Glomerular visceral epithelial cell (primary cell): ENCODE measurements around the gene NDUFS6.
A peak's percentile ranks its signal among the peaks of the same experiment; 100 is the strongest.

Source experiments
- DNase-seq: peaks from one replicate; pipeline ENCODE4 v3.0.0-alpha.2; 2016; ENCODE audit errors: extremely low spot score

NDUFS6 gene

GRCh38 chr5:1765880-1766235, 35.3 kb upstream of the NDUFS6 start:
- no peak for DNase-seq

- no peak for DNase-seq
Measured at GRCh38 chr5:1767524-1768282, 33.5 kb upstream of the NDUFS6 start.

DNA sequence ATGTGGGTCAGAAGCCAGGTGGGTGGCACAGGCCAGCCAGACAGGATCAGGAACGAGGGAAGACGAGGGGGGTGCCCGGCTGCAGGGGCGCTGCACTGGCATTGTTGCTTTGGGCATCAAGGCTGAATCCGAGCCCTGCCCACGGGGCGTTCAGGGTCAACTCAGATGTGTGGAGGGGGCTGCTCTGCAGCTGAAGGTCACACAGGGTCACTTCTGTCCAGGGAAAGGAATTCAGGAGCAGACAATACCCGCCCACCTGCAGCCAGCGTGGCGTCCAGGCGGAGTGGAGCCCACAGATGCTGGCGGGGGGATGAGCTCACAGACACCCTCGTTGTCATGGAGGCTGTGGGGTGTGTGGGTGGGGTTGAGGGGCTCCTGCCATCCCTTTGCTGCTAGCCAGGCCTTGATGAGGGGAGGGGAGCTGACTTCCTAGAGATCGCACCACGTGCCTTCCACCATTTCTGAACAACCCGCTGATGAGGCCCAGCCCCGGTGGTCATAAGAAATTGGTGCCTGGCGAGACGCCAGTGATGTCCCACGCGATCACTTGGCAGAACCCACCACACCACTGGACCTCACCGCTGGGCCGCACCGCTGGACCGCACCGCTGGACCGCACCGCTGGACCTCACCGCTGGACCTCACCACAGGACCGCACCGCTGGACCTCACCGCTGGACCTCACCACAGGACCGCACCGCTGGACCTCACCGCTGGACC, 32.8 kb upstream of the NDUFS6 start:
- no peak for DNase-seq

DNA sequence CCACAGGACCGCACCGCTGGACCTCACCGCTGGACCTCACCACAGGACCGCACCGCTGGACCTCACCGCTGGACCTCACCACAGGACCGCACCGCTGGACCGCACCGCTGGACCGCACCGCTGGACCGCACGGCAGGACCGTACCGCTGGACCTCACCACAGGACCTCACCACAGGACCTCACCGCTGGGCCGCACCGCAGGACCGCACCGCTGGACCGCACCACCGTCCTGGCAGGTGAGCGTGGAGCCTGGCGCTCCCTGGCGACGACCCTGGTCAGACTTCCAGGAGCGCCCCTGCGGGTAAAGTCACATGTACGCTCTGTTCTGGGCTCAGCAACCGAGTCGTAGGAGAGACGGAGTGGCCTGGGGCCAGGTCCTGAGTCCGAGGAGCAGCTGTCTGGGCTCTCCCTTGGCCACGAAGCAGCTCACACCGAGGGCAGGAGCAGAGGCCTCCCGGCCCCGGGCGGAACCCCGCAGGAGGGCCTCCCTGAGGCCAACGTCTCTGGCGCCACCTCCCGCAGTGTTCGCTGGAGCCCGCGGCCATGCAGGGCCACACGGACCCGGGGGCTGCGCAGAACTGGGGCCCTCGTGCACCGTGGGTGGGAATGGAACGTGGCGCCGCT, 32.1 kb upstream of the NDUFS6 start:
- no peak for DNase-seq

DNA sequence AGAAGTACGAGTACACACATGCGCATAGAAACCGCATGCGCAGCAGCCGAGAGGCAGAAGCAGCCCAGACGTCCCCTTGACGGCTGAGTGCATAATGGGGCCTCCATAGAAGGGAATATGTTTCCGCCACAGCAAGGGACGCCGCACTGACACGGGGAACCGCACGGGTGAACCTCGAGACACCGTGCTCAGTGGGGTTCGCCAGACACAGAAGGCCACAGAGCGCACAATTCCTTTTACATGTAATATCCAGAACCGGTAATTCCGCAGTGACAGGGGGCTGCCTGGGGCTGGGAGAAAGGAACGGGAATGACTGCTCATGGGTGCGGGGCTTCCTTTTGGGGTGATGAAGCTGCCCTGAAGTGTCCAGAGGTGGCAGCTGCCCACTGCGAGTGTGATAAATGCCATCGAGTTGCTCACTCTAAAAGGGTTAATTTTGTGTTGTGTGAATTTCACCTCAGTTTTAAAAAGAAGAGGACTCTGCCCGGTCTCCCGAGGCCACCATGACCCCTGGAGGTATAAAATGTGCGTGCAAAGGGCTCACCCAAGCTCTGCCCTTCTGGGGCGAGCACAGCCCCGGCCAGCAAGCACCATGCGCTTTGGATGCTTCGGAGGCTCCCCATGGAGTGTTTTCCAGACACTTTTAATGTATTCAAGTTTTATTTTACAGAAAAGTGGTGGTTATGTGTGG, 31.3 kb upstream of the NDUFS6 start:
- no peak for DNase-seq

DNA sequence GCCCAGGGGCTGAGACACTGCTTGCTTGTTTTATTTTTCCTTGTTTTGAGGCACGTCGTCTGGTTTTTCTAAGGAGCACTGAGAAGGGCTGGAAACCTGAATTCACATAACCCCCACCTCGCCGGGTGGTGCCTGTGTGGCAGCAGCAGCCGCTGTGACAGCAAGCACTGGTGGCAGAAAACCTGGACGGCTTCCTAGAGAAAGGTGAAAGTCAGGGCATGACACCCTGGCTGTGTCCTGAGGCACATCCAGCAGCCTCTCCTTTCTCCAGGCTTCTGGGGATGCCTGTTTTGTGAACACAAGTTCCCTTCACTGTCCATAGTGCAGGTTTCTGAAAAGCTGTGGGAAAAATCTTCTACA, 30.8 kb upstream of the NDUFS6 start:
- DNase-seq: no peak

DNA sequence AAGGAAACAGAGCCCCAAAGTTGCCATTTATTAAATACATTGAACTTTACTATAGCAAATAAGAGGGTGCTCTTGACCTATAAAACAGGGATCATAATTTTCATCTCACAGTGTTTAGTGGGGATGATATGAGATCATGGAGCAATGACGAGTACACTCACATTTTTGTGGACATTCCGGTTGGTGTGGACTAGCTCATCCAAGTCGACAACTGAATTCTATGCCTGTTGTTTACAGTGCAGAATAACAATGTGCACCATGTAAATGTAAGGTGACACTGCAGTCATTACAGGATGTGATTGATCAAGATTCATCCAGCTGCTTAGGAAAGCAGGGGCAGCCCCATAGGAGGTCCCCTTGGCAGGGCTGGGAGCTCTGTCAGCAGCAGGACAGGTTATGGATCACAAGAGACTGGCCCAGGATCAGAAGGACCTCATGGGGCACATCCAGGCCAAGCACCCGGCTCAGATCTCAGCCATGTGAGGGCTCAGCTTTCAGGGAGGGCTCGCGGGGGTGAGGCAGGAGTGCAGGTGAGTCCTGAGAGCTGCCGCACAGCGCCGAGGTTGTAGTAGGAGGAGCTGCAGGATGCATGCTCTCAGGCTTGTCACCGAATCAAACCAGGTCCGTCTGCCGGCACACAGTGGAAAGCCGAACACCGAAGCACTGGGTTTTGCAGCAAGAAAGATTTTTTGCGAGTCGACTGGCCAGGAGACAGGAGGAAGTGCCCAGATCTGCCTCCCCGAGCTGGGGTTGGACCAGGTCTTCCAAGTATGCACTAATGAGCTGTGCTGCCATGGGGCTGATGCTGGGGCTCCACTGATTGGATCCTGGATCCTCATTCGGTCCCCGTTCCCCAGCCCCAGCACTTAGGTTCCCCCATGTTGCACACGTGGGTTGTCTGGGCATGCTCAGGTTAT, 29.8 kb upstream of the NDUFS6 start:
- no peak for DNase-seq

DNA sequence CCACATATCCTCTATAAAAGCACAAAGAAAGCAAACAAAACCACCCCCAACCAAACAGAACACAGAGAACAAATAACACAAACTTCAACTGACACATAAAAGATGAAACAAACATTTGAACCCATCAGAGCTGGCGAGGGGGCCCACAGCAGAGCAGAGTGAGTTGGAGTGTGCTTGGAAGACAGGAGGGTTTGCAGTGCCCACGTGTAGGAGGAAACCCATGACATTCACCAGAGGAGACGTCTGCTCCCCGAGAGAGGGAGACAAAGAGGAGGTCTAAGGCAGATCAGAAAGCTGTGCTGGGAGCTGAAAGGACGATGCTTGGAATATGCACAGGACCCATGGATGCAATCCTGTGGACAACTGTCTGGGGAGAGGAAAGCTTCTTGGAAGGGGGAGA, 28.6 kb upstream of the NDUFS6 start:
- peak; percentile 12 for DNase-seq

- no peak for DNase-seq
Measured at GRCh38 chr5:1776831-1777230, 24.4 kb upstream of the NDUFS6 start.

GRCh38 chr5:1777281-1778137, 23.7 kb upstream of the NDUFS6 start:
- no peak for DNase-seq

DNA sequence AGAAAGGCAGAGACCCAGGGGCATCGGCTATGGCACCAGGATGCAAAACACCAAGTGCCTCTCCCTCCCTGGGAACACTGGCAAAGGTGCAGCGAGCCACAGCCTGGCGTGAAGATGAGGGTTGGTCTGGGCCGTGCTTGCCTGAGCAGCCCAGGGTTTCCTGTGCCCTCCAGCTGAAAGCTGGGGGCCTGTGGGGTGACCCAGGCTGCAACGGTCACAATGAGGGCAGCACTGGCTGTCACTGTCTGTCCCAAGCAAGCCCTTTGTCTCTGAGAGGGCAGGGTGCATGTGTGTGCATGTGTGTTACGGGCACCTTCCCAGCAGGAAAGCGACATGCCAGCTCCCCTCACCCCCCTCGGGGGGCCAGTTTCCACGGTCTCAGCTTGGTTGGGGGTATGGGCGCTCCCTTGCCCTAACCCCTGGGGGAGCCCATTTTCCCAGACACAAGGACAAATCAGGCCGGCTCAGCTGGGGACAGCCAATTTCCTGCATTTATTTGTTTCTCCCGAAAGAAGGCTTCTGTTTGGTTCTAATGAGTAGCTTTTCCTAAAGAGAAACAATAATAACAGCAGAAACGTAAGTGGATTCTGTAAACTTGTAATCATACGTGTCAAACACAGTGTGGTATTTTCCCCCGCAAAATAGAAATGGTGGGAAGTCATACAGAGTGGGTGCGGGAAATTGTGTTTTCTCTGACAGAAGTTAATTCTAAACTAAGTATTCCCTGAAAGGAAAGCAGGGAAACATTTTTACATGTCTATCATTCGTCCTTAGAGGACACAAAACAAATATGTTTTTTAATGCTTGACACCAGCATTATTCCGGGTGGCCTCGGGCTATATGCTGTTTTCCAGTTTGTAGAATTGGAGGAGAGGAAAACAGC, 22.8 kb upstream of the NDUFS6 start:
- no peak for DNase-seq

DNA sequence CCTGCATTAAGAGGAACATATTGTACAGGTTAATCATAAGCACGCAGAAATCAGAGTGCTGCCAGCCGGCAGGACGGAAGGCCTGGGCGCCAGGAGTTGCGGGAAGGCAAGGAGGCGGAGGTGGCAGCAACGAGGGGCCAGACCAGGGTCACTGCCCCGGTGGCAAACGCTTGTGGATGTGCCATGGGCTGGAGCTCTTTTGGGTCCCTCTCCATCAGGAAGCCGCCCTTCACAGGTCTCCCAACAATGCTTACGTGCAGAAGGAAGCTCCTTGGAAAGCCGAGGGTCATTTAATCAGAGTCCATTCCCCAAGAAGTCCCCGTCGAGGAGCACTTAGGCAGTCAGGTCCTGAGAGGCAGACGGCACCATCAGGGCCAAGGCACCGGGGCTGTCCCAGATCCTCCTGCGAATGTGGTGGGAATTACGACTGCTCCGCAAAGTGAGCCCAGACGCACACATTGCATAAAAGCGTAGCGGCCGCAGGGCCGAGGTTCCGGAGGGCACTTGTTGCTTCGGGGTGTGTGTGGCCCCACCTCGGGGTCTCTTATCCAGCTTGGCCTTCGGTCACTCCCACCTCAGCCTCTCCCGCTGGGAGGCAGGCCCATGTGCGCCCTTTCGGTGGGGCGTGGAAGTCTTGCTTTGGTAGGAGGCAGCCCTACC, 22.1 kb upstream of the NDUFS6 start:
- no peak for DNase-seq

DNA sequence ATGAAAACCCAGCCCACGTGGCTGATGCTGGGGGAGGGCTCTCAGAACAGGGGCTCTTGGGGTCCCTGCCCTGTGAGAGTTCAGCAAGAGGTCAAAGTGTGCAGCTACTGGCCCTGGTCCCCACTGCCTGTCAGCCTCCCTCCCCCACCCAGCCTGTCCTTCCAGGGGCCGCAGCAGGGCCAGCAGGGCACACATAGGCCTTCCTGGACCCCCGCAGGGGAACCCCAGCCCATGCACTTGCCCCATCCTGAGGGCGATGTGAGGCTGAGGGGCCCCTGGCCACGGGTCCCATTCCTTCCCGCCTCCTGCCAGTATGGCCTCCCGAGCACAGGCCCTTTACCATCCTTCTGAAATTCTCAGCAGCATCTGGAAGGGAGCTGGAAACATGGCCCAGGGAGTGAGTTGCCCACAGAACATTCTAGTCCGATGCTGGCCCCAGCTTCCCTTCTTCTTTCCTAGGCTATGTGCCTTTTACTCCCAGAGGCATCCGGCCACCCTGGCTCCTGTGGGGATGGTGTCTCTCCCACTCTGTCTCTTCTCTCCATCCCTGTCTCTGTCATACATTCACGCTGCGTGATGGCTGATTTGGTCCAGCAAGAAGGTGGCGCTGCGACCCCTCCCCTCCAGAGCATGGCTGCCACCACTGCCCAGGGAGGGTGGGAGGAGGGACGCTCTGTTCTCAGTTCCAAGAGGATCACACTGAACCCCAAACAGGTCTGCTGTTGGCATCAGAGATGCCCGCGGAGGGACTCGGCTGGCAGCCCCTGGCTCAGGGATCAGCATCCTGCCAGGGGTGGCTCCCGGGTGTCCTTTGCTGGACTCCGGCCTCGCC, 21.2 kb upstream of the NDUFS6 start:
- DNase-seq: no peak

DNA sequence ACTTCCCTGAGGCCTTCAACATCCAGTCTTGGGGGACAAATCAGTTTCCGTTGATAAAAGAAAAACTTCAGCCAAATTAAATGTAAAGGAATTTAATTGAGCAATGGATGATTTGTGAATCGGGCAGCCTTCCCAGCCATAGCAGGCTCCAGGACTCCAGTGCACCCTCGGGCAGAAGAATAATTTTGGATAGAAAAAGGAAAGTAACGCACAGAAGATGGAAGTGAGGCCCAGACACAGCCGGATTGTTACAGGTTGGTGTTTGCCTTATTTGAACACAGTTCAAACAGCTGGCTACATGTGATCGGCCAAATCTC, 20.6 kb upstream of the NDUFS6 start:
- DNase-seq: no peak

- DNase-seq: no peak
Measured at GRCh38 chr5:1781107-1781506, 20.1 kb upstream of the NDUFS6 start.

- DNase-seq: no peak
Measured at GRCh38 chr5:1781726-1782384, 19.4 kb upstream of the NDUFS6 start.

- DNase-seq: no peak
Measured at GRCh38 chr5:1782385-1783215, 18.6 kb upstream of the NDUFS6 start.
